ENCODE data around the gene TNFAIP1. TPM values are rescaled to one million over a fixed set of nuclear protein-coding genes. Genes with fewer than 3 reads are reported as not detected.

The TNFAIP1 gene
- total RNA-seq, 4 donors from 2014 or later: 23.7 to 43.8 (median 34.8) TPM

DNA sequence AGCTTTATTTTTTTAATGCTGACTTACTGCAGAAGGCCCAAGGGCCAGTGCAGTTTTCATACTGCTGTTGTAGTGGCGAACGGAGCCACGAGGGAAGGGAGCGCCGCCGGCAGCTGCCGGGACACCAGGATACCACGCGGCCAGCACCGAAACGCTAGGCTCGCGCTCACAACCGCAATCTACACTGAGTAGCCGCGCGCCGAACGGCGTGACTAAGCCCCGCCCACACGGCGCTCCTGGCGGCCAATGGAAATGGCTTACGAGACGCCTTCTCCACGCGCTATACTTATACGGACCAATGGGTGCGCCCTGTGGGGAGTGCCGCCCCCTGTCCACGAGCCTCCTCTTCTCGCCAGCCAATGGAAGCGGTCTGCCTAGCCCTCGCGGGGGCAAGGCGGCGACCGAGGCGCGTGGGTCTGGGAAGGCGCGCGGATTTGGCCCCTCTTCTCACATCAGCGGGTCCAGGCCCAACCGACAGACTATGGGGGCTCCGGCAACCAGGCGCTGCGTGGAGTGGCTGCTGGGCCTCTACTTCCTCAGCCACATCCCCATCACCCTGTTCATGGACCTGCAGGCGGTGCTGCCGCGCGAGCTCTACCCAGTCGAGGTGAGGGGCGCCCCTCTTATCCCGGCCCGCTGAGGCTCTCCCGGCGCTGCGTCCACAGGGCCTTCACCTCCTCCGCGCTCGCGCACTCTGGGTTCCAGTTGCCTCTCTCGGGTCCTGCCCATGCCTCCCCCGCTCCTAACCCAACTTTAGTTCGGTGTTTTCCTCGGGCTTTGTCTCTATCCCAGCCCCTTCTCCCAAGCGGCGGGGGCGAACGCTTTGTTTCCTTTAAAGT lies 16.6 kb upstream of the TNFAIP1 start, which contains the start of gene TMEM97:
TMEM97 (plus strand) TSS at position 442 of the 839 bp plus-strand sequence; CDS start at position 482, 40 bp downstream.
- peak; percentile 98 for DNase-seq (ENCODE audit: extremely low spot score)
- Histone ChIP-seq H3K4me3 (peak within 1 kb of the TSS; percentile 59 to 82 (median 66)), H3K27me3 (no peaks in the 10 kb centered on the region), H3K9me3 (no peaks in the 10 kb centered on the region), H3K36me3 (no peaks in the 10 kb centered on the region), H3K4me1 (peaks cover 17 to 22% (median 20%) of the 10 kb centered on the region in 4 donors), H3K27ac (replicated peaks in 1 of 4) (peak within 1 kb of the TSS; percentile 68 to 86 (median 77))
- peak; percentile 39 to 87 for TF ChIP-seq POLR2AphosphoS5 (IDR thresholded peaks at IDR 0.05)
- TF ChIP-seq POLR2A (IDR thresholded peaks at IDR 0.05; ENCODE audit: low read depth): no peak
- no peak for TF ChIP-seq EP300 (IDR thresholded peaks at IDR 0.05)
- TF ChIP-seq, protein P1, sequence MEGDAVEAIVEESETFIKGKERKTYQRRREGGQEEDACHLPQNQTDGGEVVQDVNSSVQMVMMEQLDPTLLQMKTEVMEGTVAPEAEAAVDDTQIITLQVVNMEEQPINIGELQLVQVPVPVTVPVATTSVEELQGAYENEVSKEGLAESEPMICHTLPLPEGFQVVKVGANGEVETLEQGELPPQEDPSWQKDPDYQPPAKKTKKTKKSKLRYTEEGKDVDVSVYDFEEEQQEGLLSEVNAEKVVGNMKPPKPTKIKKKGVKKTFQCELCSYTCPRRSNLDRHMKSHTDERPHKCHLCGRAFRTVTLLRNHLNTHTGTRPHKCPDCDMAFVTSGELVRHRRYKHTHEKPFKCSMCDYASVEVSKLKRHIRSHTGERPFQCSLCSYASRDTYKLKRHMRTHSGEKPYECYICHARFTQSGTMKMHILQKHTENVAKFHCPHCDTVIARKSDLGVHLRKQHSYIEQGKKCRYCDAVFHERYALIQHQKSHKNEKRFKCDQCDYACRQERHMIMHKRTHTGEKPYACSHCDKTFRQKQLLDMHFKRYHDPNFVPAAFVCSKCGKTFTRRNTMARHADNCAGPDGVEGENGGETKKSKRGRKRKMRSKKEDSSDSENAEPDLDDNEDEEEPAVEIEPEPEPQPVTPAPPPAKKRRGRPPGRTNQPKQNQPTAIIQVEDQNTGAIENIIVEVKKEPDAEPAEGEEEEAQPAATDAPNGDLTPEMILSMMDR (IDR thresholded peaks at IDR 0.05): peak in 1 of 3 experiments; percentile 10
- intact Hi-C loops (cut with DNase I): no loop called here
- WGBS: under 1% methylated on average over 24 of the region's 72 CpGs

DNA sequence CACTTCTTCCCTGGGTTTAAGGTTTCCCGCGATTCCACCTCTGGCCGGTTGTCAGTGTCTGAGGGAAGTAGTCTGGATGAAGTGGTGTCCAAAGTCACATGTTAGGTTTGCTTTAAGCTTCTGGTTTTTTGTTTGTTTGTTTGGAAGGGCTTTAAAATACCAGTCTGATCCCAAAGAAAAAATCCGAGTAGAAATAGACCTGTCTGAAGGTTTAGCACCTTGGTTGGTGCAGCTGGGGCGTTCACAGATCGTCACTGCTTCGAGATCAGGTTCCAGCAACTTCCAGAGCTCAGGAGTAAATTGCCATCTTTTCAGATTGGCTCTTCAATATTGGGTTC lies 16.0 kb upstream of the TNFAIP1 start:
- no peak for DNase-seq (ENCODE audit: extremely low spot score)
- 0% methylated on average over 7 of the region's 7 CpGs for WGBS
- H3K4me3 ChIP-seq: peak overlapping the region; percentile 59 to 82 (median 66)
- H3K27me3 ChIP-seq: no peaks in the 10 kb centered on the region
- H3K9me3 ChIP-seq: no peaks in the 10 kb centered on the region
- H3K4me1 ChIP-seq: peaks cover 17 to 22% (median 20%) of the 10 kb centered on the region in 4 donors
- TF ChIP-seq EP300 (IDR thresholded peaks at IDR 0.05): no peak
- TF ChIP-seq POLR2AphosphoS5 (IDR thresholded peaks at IDR 0.05): no peak
- TF ChIP-seq, protein P1 (IDR thresholded peaks at IDR 0.05): no peak
- TF ChIP-seq POLR2A (IDR thresholded peaks at IDR 0.05; ENCODE audit: low read depth): no peak
- peak overlapping the region; percentile 68 to 86 (median 77) for H3K27ac ChIP-seq (replicated peaks in 1 of 4)
- intact Hi-C loops (cut with DNase I): no loop called here
- no peaks in the 10 kb centered on the region for H3K36me3 ChIP-seq

DNA sequence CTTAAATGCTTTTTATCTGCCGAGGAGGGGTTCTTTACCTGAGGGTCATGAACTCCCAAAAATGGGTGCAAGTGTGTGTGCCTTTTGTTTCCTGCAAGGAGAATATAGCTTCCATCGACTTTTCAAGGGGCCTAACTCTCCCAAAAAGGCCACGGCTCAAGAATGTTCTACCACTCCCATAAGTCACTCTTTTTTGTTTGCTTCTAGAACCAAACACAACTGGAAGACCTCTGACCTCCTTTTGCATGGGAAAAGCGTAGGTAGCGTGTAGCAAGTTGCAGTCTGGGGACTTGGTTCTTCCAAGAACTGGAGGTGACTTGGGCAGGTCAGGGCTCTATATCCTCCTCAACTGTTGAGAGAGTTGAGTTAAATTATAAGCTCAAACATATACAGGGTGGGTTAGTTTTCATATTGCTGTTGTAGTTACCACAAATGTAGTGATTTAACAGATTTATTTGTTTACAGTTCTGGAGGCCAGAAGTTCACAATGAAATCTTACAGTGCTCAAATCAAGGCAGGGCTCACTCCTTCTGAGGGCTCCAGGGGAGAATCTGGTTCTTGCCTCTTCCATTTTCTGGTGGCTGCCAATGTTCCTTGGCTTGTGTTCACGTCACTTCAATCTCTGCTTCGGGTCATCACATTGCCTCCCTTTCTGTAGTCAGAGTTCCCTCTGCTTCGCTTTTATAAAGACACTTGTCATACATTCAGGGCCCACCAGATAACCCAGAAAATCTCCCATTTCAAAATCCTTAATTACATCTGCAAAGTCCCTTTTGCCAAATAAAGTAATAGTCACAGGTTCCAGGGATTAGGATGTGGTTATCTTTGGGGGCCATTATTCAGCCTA lies 15.1 kb upstream of the TNFAIP1 start:
- Histone ChIP-seq H3K36me3 (no peaks in the 10 kb centered on the region), H3K27me3 (no peaks in the 10 kb centered on the region), H3K4me3 (no peak overlapping the region), H3K27ac (replicated peaks in 1 of 4) (no peak overlapping the region), H3K4me1 (peaks cover 17 to 22% (median 20%) of the 10 kb centered on the region in 4 donors), H3K9me3 (no peaks in the 10 kb centered on the region)
- intact Hi-C loops (cut with DNase I): no loop called here
- no peak for DNase-seq (ENCODE audit: extremely low spot score)
- 73% methylated on average over 8 of the region's 8 CpGs for WGBS
- TF ChIP-seq, protein P1 (IDR thresholded peaks at IDR 0.05): no peak
- TF ChIP-seq POLR2AphosphoS5 (IDR thresholded peaks at IDR 0.05) (no peak), POLR2A (IDR thresholded peaks at IDR 0.05; ENCODE audit: low read depth) (no peak), EP300 (IDR thresholded peaks at IDR 0.05) (no peak)

DNA sequence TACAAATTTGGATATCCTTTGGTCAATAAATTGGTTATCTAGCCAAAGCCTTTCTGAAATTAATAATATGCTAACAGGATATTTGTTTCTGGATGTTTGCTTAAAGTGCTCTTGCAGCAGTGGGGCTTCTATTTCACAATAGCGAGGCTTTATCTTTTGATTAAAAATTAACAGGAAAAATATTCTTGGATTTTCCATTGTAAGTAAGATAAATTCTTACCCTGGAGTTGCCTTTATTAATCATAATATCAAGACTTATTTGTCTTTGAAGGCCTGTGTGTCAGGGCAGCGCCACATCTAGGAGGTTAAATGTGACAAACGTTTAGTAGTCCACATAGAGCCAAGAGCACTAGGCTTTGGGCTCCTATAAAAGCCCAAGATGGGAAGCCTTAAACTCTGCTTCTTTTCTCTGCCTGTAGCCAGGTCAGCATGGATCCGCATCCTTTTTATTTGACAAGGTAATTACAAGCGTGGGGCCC lies 11.3 kb upstream of the TNFAIP1 start:
- Histone ChIP-seq H3K27ac (replicated peaks in 1 of 4) (no peak overlapping the region), H3K27me3 (no peaks in the 10 kb centered on the region), H3K4me3 (no peak overlapping the region), H3K36me3 (peaks cover 14 to 34% (median 22%) of the 10 kb centered on the region in 4 donors), H3K9me3 (no peaks in the 10 kb centered on the region), H3K4me1 (peaks cover 7 to 11% (median 9%) of the 10 kb centered on the region in 4 donors)
- WGBS: 83% methylated on average over 5 of the region's 5 CpGs
- intact Hi-C loops (cut with DNase I): no loop called here
- TF ChIP-seq POLR2A (IDR thresholded peaks at IDR 0.05; ENCODE audit: low read depth): no peak
- TF ChIP-seq, protein P1 (IDR thresholded peaks at IDR 0.05): no peak
- no peak for TF ChIP-seq POLR2AphosphoS5 (IDR thresholded peaks at IDR 0.05)
- no peak for TF ChIP-seq EP300 (IDR thresholded peaks at IDR 0.05)
- no peak for DNase-seq (ENCODE audit: extremely low spot score)
